Hematopoietic multipotent progenitor cell treated with erythropoietin and hydrocortisone succinate and interleukin-3 and kit ligand, for 15 days (in vitro differentiated cells): ENCODE results near the gene NFIA.

Experiments used
- DNase-seq: peaks from one replicate; pipeline ENCODE4 v3.0.0-alpha.2; 2015; ENCODE audit warnings: low spot score

The NFIA gene

GRCh38 chr1:61370177-61370912 is 288.0 kb downstream of the NFIA start:
- DNase-seq, result no peak

DNA sequence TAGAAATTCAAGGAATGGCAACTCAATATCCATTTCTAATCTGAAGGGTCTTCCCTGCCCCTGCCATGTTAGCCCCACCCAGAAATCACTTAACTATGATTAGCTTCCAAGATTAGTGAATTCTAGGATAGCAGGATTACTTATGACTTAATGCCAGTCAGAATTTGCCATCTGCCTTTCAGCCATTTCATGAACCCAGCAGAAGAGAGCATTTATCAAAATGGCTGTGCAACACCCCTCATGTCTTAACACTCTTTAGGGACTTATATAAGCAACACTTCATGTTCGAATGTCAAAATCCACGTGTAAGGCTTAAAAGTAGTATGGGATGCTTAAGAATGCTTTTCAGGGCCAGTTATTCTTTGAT is 288.5 kb downstream of the NFIA start:
- DNase-seq, result no peak

GRCh38 chr1:61372944-61373343 is 290.6 kb downstream of the NFIA start:
- DNase-seq, result no peak

DNA sequence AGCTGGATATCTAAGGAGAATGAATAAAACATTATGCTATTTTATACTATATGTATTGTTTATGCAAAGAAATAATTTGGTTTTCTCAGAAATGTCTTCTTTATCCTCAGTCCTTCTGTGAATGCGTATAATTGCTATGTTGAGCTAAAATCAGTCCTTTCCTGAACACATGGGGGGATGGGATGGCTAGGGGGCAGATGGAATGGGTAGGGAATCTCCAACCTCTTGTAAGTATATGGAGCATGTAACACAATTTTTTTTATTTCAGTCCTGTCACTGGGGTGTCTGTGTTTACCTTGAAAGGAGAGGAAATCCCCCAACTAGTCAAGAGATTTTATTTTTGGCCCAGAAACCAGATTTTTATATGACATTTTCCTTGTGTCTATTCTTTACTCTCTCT is 291.8 kb downstream of the NFIA start:
- no peak for DNase-seq

- no peak for DNase-seq
Observed at GRCh38 chr1:61375082-61375880, 292.9 kb downstream of the NFIA start.

- no peak for DNase-seq
Observed at GRCh38 chr1:61376151-61376550, 293.8 kb downstream of the NFIA start.

GRCh38 chr1:61377242-61377958 is 295.0 kb downstream of the NFIA start:
- DNase-seq, result no peak

DNA sequence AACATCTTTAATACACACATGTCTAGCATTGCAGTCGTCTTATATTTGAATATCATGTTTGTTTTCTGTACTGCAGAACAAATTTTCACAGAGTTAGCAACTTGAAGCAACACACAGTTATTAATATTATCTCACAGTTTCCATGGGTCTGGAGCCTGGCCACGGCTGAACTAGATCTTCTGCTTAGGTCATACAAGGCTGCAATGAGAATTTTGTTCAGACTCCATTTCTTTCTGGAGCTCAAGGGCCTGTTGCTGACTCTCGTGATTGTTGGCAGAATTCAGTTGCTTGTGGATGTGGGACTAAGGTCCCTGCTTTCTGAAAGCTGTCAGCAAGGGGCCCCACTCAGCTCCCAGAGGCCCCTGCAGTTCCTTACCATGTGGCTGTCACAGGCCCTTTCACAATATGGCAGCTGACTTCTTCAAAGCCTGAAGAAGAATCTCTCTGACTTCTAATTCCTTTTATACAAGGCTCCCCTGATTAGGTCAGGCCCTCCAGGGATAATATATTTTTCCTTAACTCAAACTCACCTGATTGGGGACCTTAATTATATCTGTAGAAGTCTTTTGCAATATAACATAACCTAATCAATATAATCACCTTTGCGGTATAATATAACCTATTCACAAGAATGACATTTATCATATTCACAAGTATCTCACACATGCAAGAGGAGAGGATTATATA is 296.3 kb downstream of the NFIA start:
- peak; percentile 20 for DNase-seq

GRCh38 chr1:61379693-61380092 is 297.3 kb downstream of the NFIA start:
- no peak for DNase-seq

DNA sequence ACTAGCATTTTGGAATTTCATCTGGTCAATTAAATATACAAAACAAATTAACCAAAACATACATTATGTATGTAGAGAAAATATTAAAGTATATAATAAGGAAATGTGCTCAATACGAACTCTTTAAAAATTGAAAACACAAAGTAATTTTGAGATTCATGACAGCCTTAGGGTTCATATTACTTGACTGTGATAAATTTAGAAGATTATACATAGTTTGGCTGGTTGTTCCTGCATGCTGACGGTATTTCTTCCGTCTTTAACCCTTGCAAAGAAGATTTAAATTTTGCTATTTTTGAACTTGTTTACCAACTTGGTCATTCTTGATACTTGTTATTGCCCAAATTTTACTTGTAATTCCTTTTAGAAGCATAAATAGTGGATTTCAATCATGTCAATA is 298.2 kb downstream of the NFIA start:
- no peak for DNase-seq

GRCh38 chr1:61386323-61386722 is 304.0 kb downstream of the NFIA start:
- DNase-seq, result no peak

DNA sequence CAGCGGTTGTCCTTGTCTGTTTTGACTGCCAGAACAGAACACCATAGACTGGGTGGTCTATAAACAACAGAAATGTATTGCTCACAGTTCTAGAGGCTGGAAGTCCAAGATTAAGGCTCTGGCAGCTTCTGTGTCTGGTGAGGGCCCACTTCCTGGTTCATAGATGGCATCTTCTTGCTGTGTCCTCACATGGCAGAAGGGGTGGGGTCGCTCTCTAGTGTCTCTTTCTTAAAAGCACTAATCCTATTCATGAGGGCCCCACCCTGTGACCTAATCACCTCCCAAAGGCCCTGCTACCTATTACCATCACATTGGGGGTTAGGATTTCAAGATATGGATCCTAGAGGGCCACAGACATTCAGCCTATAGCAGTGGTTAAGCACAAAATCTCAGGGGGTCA is 304.4 kb downstream of the NFIA start:
- DNase-seq, result no peak

- no peak for DNase-seq
Observed at GRCh38 chr1:61387829-61388228, 305.5 kb downstream of the NFIA start.

GRCh38 chr1:61388566-61388965 is 306.2 kb downstream of the NFIA start:
- no peak for DNase-seq

GRCh38 chr1:61389194-61389925 is 307.0 kb downstream of the NFIA start:
- no peak for DNase-seq

DNA sequence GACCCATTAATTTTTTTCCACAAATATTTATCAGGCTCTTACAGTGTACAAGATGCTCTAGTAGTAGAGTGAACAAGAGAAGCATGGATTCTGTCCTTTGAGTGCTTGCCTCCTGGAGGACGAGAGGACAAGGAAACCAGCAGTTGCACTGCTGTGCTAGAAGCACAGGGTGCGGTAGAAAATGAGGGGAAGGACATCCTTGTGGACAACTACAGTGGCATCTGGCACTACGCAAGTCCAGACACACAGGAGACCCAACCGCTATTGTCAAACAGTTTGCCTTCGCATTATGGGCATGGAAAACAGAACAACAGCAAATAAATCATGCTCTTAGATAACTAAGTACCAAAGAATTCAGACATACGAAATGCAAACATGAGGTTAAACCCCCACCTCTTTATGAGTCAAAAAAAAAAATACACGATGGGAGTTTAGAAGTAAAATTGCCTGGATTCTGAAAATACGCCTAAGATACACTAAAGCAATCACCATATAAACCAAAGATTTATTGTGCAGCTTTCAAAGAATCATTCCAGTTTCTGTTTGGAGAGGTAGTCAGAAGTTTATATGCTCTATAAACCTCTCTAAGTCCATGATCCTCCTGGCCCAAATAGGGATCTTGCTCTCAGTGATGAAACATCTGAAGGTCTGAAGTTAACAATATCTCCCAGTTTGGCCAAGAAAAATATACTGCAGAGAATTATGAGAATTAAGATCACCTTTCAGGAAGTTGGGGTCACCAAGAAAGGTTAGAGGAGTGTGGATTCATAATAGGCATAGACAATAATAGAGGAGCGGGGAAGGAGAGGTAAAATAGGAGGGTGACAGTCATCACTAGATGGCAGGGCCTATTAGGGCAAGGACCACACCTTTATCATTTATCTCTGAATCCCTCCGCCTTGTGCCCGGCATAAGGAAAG is 307.8 kb downstream of the NFIA start:
- no peak for DNase-seq

DNA sequence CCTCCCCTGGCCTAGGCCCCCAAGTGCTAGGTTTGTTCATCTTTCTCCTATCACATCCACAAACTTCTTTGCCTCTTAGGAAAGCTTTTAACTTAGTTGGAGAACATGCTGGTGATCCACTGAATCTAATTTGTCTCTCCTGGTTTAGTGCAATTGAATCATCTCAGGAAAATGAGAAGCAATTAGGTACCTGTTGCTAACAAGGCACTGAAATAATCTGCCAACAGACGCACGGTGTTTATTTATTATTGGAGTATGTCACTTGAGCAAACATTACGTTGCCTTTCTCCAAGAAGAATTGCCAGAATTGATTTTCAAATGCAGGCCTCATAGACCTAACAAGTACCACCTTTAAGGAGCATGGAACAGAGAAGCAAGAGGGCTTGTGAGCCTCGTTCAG is 309.4 kb downstream of the NFIA start:
- no peak for DNase-seq

DNA sequence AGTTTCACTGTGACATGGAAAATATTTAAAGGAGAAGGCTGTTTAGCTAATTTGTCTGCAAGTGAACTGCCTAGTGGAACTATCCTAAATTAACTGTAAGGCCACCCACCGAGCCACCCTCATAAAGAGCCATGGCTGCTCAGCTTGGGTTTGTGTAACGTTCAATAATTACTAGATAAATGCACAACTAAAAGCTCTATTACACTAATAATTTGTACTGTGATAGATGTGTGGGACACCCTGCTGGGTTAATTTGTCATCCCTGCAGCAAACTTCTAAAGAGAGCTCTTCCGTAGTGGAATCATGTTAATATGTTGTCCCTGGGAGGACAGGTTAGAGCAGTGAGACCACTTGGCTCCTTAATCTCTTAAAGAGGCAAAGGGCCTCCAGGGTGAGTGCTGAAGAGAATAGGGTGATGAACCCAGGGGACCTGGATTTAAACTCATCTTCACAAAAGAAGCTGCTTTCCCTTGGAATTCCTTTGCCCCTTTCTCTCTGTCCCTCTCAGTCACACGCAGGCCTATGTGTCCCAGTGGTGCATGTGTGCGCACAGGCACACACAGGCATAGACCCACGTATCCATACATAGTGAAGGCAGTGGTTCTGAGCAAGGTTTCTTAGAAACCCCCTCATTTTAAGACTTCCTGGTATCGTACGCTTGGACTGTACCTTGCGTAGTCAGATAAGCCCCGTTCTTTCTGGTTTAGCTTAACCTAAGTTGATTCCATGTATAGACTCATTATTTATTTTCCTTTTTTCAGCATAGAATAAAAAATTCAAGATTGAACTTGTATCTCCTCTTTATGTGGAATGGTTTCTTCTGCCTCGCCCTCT is 310.3 kb downstream of the NFIA start:
- peak; percentile 23 for DNase-seq

- DNase-seq, result no peak
Observed at GRCh38 chr1:61393575-61393974, 311.2 kb downstream of the NFIA start.
